GM19397 (cell line): ENCODE data around the gene KLHDC10.
"Not testable (repeated sequence)": the region's sequence is repeated elsewhere in the genome, so short reads cannot be mapped to it uniquely, and the experiment has no call there.

ENCODE experiments used
- ATAC-seq: cut with Tn5 transposase; IDR thresholded peaks from one replicate; pipeline ENCODE4 v1.9.1; 2021; ENCODE audit warnings: mild to moderate bottlenecking, moderate library complexity; ENCODE audit not compliant: unreplicated experiment

Gene KLHDC10

DNA sequence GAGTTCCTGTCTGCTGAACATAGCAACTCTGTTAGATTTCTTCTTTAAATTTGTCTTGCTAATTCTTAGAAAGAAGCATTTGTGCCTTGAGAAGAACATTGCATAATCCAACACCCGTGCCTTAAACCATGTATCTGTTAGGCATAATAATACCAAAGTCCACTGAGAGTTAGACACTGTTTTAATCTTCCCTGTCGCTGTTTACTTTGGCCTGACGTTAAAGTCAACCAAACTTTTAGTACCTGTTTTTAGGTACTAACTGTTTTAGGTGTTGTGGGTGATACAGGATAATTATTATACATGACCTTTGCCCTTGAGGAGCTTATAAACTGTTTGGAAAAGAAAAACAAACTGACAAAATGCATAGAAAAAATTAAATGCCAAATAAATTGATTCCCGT is 43.6 kb downstream of the KLHDC10 start:
- no peak for ATAC-seq

- no peak for ATAC-seq
Observed at GRCh38 chr7:130114374-130114773, 44.0 kb downstream of the KLHDC10 start.

DNA sequence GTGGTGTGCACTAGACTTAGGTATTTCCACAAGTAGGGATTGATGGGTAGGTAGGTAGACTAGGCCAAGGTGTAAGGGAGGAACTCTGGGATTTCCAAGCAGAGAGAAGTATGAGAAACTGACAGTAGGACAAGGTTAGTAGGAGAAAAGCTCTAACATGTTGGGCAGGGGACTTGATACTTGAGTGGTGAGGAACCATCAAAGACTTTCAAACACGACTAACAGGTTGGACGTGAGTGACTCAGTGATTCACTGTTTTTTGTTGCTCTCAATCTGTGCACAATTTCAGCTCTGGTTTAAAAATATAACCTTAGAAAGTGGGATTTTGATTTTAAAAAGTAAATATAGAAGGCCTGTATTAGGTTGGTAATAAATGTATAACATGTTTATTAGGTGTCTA is 44.4 kb downstream of the KLHDC10 start:
- no peak for ATAC-seq

- no peak for ATAC-seq
Observed at GRCh38 chr7:130118294-130118693, 48.0 kb downstream of the KLHDC10 start.

DNA sequence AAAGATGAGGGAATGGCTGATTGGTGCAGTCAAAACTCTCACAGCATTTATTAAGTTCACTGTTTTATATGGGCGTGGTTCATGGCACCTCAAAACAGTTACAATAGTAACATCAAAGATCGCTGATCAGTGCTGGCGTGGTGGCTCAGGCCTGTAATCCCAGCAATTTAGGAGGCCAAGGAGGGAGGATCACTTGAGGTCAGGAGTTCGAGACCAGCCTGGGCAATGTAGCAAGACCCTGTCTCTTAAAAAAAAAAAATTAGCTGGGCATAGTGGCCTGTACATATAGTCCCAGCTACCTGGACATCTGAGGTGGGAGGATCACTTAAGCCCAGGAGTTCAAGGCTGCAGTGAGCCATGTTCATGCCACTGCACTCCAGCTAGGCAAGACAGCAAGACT is 48.5 kb downstream of the KLHDC10 start:
- ATAC-seq: no peak

DNA sequence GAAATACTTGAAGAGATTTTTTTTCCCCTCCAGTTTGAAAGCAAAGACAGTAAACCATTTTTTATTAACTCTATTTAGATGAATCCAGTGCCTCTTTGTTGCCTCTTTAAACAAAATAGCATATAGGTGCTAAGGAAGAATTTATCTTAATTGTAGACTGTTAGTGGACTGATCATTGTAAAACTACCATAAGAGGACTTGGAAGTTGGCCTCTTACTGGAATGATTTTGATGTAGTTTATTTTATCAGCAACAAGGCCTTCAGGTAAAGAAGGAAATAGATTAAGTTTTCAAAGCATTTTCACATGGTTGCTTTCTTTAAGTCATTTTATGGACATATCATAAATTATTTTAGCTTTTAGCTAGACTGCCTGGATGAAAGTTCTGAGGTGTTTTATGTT is 53.2 kb downstream of the KLHDC10 start:
- no peak for ATAC-seq

DNA sequence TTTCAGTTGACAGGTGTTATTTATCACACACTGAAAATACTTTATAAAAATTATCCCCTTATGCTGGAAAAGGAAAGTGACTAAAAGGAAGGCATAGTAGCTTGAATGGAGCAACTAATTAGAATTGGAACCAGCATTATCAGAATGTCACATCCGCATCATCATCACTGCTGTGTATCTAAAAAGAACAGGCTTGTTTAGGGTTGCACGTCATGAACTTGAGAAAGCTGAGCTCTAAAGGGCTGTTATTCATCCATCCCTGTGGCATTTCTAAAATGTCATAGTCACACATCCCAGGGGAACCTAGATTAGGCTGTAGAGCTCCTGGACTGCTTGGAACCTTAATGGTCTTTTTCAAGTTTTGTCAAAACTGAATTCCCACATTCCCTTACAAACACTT is 54.4 kb downstream of the KLHDC10 start:
- no peak for ATAC-seq

GRCh38 chr7:130126840-130127239 is 56.5 kb downstream of the KLHDC10 start:
- not testable (repeated sequence) for ATAC-seq

- no peak for ATAC-seq
Observed at GRCh38 chr7:130127404-130127803, 57.1 kb downstream of the KLHDC10 start.

DNA sequence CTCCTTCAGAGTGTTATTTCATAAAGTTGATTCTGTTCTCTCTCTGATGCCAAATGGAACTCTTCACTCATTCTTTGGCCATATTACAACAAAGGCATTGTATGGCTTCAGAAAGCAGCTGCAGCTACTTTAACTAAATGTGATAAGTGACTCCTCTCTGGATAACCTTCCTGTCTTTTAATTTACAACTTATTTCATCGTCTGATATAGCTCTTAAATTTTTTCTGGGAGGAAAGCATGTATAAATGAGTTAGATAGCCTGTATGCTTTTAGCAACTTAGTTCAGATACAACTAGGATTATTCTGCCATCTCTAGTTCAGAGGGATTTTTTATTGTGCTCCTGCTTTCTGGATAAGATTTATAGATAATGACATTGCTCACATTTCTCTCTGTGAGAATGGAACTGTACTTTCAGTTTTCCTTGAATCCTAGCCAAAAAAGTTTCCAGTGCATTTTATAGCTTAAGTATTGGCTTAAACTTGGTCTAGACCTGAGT is 57.5 kb downstream of the KLHDC10 start:
- no peak for ATAC-seq

- no peak for ATAC-seq
Observed at GRCh38 chr7:130129011-130129411, 58.7 kb downstream of the KLHDC10 start.

DNA sequence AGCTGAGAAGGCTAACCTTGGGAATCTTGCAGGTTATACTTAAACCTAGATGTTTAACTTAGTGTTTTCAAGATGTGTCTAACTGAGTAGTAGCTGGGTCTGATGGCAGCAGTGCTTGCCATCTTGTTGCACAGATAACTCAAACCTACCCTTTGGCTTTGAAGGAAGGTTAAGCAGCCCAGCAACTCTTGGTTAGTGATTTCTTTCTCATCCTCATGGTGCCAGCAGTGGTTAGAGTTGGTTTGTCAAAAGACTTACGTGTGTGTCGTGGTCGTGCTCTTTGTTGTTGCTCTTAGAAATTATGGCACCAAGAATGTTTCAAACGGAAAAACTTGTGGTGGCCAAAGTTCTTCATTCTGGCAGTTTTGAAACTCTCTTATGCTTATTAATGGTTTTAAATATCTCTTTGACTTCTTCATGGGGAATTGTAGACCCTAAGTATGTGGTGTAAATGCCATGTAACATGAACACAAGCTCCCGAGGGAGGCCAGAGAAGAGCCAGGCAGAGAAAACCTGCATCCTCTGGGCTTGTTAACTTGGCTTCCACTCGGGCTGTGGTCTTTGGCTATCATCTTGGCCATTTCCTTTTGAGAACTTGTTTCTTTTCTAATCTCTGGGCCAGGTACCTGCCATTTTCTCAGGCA is 61.0 kb downstream of the KLHDC10 start:
- no peak for ATAC-seq

DNA sequence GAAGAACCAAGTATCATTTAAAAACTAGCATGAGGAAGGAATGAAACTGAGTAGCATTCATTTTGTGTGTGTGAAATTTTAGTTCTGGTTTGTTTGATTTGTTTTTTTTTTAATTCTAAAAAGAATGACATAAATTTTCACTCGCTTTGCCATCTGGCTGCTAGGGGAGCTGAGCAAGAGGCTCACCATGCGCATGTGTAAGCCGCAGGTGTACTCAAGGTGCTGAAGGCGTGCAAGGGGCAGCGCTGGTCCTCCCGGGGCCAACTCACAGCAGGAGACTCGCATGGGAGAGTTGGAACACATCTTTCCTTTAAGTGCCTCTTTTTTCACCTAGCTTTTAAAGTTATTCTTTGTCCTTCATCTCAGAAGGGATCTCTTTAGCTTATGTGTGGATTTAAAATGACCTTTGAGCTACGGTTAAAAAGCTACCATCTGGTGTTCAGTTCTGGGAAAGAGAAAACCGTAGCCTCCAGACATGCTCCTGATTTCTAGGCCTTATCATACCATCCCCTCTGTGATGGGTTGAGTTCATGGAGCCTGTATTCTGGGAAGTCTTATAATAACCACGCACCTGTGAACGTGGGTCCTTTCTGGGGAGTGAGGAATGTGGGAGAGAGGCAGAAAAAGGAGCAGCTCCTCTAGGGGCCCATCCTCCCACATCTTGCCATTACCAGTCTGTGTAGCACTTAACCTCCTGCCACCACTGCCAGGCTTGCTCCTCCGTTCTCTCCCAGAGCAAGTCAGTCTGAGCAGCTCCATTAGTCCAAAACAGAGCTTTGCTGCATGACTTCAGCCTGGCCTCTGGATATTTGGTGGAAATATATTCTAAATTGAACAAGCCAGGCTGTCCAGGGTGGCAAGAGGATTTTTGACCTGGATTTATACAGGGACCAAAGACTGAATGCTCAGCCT is 61.9 kb downstream of the KLHDC10 start:
- ATAC-seq: no peak

DNA sequence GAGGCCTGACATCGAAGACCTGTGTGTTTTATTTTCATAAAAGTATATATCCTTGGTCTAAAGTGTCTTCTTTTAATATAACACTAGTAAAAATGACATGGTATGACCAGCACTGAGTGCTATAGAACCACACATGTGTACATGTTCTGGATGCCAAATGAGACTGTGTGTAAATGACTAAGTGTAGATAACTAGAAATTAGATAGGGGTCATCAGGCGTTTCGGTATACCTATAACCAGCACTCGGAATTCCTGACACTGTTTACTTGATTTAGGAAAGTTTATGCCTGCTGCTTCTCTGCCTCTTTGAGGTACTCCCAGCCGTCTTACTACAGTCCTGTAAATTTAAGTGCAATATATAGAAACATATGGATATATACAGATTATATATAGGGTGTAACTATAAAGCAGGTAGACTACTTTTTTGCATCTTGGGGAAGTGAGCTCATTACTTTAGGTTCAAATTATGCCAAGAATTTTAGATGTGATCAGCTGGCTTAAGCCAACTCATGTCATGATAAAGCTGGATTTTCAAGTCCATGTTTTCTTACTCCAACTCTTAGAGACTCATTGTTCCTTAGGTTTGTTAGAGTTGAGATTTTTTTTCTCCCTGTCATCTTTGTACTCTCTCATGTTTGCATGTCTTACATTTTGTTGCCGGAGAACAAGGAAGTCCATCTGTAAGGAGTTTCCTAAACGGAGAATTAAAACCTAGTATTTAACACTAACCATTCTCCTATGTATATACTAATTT is 62.9 kb downstream of the KLHDC10 start:
- no peak for ATAC-seq

DNA sequence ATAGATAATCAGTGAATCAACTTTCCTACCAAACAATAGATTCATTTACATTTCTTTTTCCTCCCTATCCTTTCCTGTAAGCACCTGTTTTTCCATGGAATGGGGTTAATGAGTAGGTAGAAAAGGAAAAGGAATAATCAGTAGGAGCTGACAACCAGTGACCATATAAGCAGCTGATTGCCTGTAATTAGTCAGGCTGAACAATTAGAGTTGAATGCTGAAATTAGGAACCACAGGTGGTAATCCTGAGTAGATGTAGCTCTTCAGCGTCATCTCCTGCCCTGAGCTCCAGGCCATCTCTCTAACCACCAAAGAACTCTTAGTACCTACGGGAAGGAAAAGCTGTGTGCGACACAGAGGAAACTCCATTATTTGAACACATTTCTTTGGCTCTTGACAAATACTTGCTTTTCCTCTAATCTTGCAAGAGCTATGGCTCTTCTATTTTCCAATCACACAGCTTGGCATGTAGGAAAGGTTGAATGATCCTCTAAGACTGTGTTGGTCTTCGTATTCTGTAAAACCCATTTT is 63.8 kb downstream of the KLHDC10 start:
- ATAC-seq: no peak

DNA sequence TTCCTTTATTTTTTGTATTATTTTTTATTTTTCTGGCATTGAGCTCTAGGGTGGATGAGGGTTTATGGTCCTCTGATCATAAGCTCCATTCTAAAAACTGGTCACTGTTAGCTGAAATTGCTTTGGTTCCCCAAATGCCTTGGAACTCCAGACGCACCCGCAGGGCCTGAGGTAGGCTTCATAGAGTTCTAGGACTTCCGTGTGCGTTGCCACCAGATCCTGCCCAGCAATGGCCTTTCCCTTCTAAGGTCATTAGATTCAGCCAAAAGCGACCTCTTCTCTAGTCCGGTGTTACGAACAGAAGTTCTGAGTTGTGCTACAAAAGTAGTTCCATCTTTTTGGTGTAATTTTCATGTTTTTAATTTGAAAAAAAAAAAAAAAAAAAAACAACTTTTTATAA is 64.4 kb downstream of the KLHDC10 start:
- ATAC-seq: no peak

DNA sequence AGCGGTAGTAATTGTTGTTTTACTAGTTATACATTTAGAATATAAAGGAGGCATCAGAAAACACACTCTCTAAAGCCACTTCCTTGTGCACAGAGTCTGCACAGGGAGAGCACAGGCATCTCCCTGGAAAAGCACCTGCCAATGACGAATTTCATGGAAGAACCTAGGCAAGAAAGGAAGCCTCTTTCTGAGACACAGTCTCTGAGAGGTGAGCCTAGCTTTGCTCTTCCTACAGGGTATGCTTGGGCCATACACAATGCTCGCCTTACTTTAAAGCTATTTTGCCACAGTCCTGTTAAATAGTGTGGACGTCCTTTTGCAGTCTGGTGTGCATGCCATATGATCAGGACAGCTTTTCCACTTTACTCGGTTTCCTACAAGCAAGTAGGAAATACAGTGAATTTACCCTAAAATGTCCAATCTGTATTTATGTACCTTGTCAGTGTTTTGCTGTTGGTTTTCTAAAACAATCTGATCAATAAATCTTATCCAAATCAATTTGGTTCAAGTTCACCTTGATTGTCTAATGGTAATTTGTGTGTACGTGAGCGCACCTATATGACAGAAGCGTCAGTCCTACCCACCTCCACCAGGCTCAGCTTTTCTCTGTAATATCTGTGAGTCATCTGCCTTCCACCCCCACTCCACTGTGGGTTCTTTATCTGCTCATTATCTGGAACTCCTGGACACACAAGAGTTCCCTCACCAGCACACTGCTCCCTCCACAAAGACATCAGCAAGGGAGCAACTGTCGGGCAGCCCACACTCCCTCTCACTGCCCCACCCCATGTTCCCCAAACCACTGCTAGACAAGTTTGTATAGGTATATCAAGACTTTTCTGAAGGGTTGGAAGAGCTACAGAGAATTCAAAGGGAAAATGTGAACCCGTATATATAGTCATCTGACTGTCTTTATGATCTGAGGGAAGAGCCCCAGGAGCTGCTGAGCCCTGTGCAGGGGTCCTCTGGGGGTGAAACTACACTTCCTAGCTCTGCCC is 65.2 kb downstream of the KLHDC10 start:
- ATAC-seq: no peak

DNA sequence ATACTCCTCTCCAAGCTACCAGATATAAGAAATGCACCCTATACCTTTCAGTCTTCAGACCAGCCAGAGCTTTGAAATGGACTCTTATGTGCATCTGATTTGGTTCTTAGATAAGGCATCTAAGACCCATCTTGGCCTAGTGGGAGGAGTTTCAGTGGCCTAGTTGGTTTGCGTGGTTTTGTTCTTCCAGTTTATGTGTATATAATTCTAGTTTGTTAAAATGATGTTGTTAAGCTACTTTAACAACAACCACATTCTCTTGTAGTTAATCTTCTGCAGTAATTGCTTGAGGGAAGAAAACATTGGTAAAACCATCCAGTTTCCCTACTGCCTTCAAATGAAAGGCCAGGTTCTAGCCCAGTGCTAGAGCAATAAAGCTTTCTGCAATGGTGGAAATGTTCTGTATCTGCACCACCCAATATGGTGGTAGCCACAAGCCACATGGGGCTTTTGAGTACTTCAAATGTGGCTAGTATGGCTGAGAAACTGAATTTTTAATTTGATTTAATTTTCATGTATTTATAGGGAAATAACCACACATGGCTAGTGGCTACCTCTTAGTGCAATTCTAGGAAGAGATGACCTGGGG is 66.3 kb downstream of the KLHDC10 start:
- no peak for ATAC-seq

GRCh38 chr7:130137207-130137606 is 66.9 kb downstream of the KLHDC10 start:
- no peak for ATAC-seq
